DMS53 treated with DMSO at 0.1 percent for 48 hours (cell line): ENCODE data around the gene PPRC1.
"Not testable (repeated sequence)": the region's sequence is repeated elsewhere in the genome, so short reads cannot be mapped to it uniquely, and the experiment has no call there.

Experiments used
- DNase-seq: peaks from one replicate; lab custom pipeline; 2025; ENCODE audit not compliant: unreplicated experiment; lab: John Stamatoyannopoulos, UW

Gene PPRC1

DNA sequence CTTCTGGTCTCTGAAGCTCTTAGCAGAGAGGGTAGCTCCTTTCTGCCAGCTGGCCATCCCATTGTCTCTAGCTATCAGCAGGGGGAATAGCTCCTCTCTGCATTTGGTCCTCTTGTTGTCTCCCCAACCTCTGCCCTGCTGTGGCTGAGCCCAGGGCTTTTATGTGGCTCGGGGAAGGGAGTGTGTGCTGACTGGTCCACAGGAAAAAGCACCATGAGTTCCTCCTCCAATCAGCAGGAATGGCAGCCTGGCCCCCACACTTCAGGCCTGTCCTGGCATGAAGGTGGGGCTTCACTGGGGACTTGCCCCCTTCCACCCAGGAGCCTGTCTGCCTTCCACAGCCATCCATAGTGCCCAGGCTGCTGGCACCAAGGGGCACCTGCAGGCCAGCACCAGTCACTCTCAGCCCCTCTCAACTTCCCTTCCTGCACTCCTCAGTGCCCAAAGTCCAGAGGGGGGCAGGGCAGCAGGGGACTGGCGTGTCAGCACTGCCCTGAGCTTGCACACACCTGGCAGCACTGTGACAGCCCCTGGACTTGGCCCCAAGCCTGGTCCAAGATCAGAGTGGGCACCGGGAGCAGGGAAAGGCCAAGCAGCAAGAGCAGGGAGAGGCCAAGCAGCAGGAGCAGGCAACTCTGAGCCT, 55.6 kb downstream of the PPRC1 start:
- DNase-seq = no peak

DNA sequence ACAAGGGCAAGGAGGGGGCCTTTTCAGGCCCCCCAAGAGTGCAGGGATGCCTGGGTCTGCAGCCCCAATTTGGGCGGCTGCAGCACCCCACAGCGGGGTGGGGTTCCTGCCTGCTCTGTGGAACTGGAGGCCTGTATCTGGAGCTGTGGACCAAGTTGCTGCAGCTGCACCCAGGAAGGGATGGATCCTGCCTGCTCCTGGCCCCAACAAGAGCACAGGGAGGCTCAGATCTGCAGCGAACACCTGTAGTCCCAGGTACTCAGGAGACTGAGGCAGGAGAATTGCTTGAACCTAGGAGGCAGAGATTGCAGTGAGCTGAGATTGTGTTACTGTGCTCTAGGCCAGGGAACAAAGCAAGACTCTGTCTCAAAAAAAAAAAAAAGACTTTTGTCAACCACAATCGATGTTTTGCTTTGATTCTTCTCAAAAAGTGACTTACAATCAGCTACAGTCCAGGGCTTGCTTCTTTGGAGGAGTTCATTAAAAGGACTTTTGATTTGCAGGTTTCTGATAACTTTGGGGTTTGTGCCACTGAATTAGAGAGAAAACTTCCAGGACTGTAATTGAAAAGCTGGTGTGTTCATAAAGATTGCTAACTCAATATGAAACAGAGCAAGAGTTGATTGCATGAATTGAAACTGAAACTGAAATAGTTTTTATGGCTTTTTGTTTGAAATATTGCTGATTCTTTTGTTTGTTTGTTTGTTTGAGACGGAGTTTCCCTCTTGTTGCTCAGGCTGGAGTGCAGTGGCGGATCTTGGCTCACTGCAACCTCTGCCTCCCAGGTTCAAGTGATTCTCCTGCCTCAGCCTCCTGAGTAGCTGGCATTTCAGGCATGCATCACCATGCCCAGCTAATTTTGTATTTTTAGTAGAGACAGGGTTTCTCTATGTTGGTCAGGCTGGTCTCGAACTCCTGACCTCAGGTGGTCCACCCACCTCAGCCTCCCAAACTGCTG, 56.4 kb downstream of the PPRC1 start:
- DNase-seq = not testable (repeated sequence)

DNA sequence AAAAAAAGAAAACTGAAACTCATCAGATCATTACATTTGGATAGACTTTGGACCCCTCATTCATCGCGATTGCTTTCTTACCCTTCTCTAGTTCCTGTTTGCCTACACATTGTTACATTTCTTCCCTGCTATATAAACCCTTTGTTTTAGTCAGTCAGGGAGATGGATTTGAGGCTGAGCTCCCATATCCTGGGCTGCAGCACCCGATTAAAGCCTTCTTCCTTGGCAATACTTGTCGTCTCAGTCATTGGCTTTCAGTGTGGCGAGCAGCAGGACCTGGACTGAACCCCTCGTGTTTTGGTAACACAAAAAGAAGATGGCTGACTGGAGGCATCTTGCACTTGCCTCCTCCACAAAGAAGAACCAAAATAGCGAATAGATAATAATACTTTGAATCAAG, 59.1 kb downstream of the PPRC1 start:
- DNase-seq = no peak

DNA sequence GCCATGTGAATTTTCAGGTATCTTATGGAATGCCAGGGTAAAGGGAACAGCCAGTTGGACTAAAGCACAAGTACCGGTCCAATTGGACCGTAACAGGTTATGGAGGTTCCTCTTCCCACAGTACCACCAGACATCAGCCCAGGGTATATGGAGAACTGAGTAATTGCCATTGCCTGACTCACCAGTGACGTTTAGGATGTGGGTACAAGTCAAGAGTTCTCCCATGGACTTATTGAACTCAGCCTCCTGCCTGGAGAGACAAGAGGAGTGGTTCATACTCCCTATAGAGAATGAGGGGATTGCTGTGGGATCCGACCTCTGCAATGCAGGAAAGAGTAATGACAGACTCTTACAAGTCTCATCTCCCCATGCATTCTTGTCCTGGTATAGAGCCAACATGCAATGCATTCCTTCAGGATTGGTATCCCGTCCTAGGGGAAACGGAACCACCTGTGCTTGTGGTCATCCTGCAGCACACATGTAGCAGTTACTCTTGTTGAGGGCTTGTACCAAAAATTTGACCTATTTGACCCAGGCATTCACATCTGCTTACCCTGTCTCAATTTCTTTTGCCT, 62.5 kb downstream of the PPRC1 start:
- no peak for DNase-seq

DNA sequence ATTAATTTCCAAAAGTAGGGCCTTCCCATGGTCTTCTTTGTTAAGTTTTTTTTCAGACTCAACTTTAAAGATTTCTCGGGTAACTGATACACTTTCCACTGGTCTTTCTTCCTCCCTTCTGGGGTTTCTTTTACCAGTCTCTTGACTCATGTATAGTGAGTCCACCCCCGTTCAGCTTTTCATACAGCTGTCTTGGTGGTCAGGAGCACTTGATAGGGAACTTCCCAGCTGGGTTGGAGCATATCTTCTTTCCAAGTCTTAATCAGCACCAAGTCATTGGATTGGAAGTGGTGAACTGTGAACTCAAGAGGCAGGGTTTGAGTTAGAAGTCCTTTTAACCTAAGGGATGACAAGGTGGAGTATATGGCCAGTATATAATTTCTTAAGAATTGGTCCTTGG, 64.1 kb downstream of the PPRC1 start:
- no peak for DNase-seq

DNA sequence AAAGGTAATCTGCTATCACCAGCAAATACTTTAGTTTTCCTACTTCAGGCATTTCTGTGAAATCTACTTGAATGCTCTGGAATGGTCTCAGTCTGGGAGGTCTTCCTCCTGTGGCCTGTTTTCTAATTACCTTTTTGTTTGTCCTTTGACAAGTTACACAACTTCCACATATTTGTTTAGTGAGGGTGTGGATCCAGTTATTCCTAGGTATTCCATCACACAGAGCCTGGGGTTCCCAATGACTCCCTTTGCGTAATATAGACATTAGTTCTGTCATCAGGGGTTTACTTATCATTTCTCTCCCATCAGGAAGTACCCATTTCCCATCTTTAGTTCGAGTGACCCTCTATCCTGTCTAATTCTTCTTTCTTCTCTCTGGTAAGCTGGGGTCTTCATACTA, 65.2 kb downstream of the PPRC1 start:
- DNase-seq = no peak
